Mesothelial cell of epicardium (in vitro differentiated cells): Measurements from ENCODE around the gene TMEM200B. TPM values are rescaled to one million over a fixed set of nuclear protein-coding genes. Genes with fewer than 3 reads are reported as not detected.
"Not testable (repeated sequence)": the region's sequence is repeated elsewhere in the genome, so short reads cannot be mapped to it uniquely, and the experiment has no call there.

ENCODE experiments used
- DNase-seq, 2 experiments: peaks; one replicate each; pipeline ENCODE4 v3.0.0; 2021; ENCODE audit warnings: low spot score in 2 of 2; ENCODE audit not compliant: unreplicated experiment in 2 of 2
- H3K27ac Mint-ChIP-seq: 2 replicates; pipeline ENCODE4 v1.8.0; 2021; ENCODE audit warnings: mixed read lengths
- H3K27me3 Mint-ChIP-seq: 2 replicates; pipeline ENCODE4 v1.8.0; 2021; ENCODE audit warnings: low read depth, mixed read lengths
- H3K36me3 Mint-ChIP-seq: 2 replicates; pipeline ENCODE4 v1.8.0; 2021; ENCODE audit warnings: mixed read lengths
- H3K4me1 Mint-ChIP-seq: 2 replicates; pipeline ENCODE4 v1.8.0; 2021; ENCODE audit warnings: mixed read lengths
- H3K4me3 Mint-ChIP-seq: 2 replicates; pipeline ENCODE4 v1.8.0; 2021; ENCODE audit warnings: mild to moderate bottlenecking, moderate library complexity, mixed read lengths
- H3K9me3 Mint-ChIP-seq: 2 replicates; pipeline ENCODE4 v1.8.0; 2021; ENCODE audit warnings: mixed read lengths
- CTCF ChIP-seq: fragments of 200-600 bp; sonication (generic); IDR thresholded peaks from one replicate; pipeline ENCODE4 v1.5.0; 2021; ENCODE audit warnings: antibody characterized with exemption; ENCODE audit not compliant: unreplicated experiment
- total RNA-seq: library from RNA; stranded (reverse); gene quantifications from 3 replicates; pipeline ENCODE4 v1.2.1, GENCODE V29; 2021

TMEM200B gene
- total RNA-seq, 1 donor from 2014 or later: 29.1 TPM

- H3K9me3 Mint-ChIP-seq: no peaks in the 10 kb centered on the region
- H3K27ac Mint-ChIP-seq: peak overlapping the region; percentile 84
- H3K36me3 Mint-ChIP-seq: peaks cover 21% of the 10 kb centered on the region
- H3K27me3 Mint-ChIP-seq: no peaks in the 10 kb centered on the region
- no peak for DNase-seq
- TF ChIP-seq CTCF: no peak
- H3K4me1 Mint-ChIP-seq: peaks cover 60% of the 10 kb centered on the region
- no peak overlapping the region for H3K4me3 Mint-ChIP-seq
Observed at GRCh38 chr1:29159773-29160172, 36.1 kb upstream of the TMEM200B start.

- DNase-seq: no peak
- Mint-ChIP-seq H3K36me3 (peaks cover 26% of the 10 kb centered on the region), H3K4me1 (peaks cover 43% of the 10 kb centered on the region)
Observed at GRCh38 chr1:29157269-29157601, 33.5 kb upstream of the TMEM200B start.

GRCh38 chr1:29156543-29157268 is 33.0 kb upstream of the TMEM200B start:
- no peak for TF ChIP-seq CTCF
- Mint-ChIP-seq H3K36me3 (peaks cover 30% of the 10 kb centered on the region), H3K27ac (peak overlapping the region; percentile 94), H3K27me3 (no peaks in the 10 kb centered on the region), H3K4me3 (no peak overlapping the region), H3K9me3 (no peaks in the 10 kb centered on the region), H3K4me1 (peaks cover 44% of the 10 kb centered on the region)
- peak in 1 of 2 experiments; percentile 55 for DNase-seq

More at GRCh38 chr1:29157269-29157601, 33.5 kb upstream of the TMEM200B start:
- no peaks in the 10 kb centered on the region for H3K27me3 Mint-ChIP-seq
- H3K4me3 Mint-ChIP-seq: peak overlapping the region; percentile 34
- H3K27ac Mint-ChIP-seq: peak overlapping the region; percentile 94
- H3K9me3 Mint-ChIP-seq: no peaks in the 10 kb centered on the region
- no peak for TF ChIP-seq CTCF

- Mint-ChIP-seq H3K36me3 (peaks cover 53% of the 10 kb centered on the region), H3K9me3 (no peaks in the 10 kb centered on the region), H3K27ac (peak overlapping the region; percentile 22), H3K27me3 (no peaks in the 10 kb centered on the region), H3K4me1 (peaks cover 28% of the 10 kb centered on the region), H3K4me3 (no peak overlapping the region)
- no peak for TF ChIP-seq CTCF
- DNase-seq: no peak
Observed at GRCh38 chr1:29152046-29152805, 28.5 kb upstream of the TMEM200B start.

GRCh38 chr1:29150346-29150745 is 26.6 kb upstream of the TMEM200B start:
- H3K27me3 Mint-ChIP-seq, H3K4me3 Mint-ChIP-seq, H3K9me3 Mint-ChIP-seq, DNase-seq: not testable (repeated sequence)
- Mint-ChIP-seq H3K4me1 (peaks cover 17% of the 10 kb centered on the region), H3K27ac (peak overlapping the region; percentile 74), H3K36me3 (peaks cover 69% of the 10 kb centered on the region)
